ENCODE results near the gene RTCB.
"Not testable (repeated sequence)": the region's sequence is repeated elsewhere in the genome, so short reads cannot be mapped to it uniquely, and the experiment has no call there.

RTCB gene

GRCh38 chr22:32353840-32354239 lies 58.2 kb downstream of the RTCB start:
- Histone ChIP-seq H3K9ac (ENCODE audit: low read depth, low read length, poor library complexity) (no peak overlapping the region), H3K4me1 (ENCODE audit: control insufficient read depth in 2 of 2, insufficient read depth in 1 of 2, low read depth in 1 of 2, low read length in 2 of 2) (peaks cover 6 to 15% of the 10 kb centered on the region in 2 donors), H4K91ac (ENCODE audit: low read depth, low read length, poor library complexity) (no peak overlapping the region), H3K79me1 (ENCODE audit: low read depth, low read length) (peaks cover 3% of the 10 kb centered on the region), H3K36me3 (replicated peaks in 1 of 2; ENCODE audit: control insufficient read depth in 2 of 2, insufficient read depth in 2 of 2, low read length in 2 of 2) (no peaks in the 10 kb centered on the region), H2BK12ac (ENCODE audit: low read length) (peak overlapping the region; percentile 22), H2BK5ac (ENCODE audit: low read length) (peak overlapping the region; percentile 53), H2BK120ac (ENCODE audit: low read depth, low read length) (peak overlapping the region; percentile 68), H3K23ac (ENCODE audit: low read depth, low read length, poor library complexity) (no peak overlapping the region), H3K4ac (ENCODE audit: low read length) (no peak overlapping the region), H2AFZ (ENCODE audit: low read length) (no peak overlapping the region), H3K4me2 (ENCODE audit: insufficient read depth, low read length, poor library complexity, severe bottlenecking) (no peak overlapping the region), H4K8ac (ENCODE audit: low read depth, low read length) (no peak overlapping the region), H3K9me3 (replicated peaks in 1 of 2; ENCODE audit: control insufficient read depth in 2 of 2, insufficient read depth in 1 of 2, low read depth in 1 of 2, low read length in 2 of 2) (no peaks in the 10 kb centered on the region), H3K27ac (replicated peaks; ENCODE audit: low read length) (no peak overlapping the region), H3K14ac (ENCODE audit: low read length) (no peak overlapping the region), H3K4me3 (ENCODE audit: low read length in 2 of 2) (no peak overlapping the region), H2BK15ac (ENCODE audit: low read length) (peak overlapping the region; percentile 99), H3K18ac (ENCODE audit: low read length) (peak overlapping the region; percentile 94), H2AK5ac (ENCODE audit: low read depth, low read length) (peak overlapping the region; percentile 96), H3K27me3 (ENCODE audit: control insufficient read depth in 3 of 3, insufficient read depth in 3 of 3, low read depth in 1 of 3, low read length in 3 of 3) (no peaks in the 10 kb centered on the region)
- DNase-seq (ENCODE audit: low spot score): no peak
- WGBS, 2 donors (ENCODE audit: extremely low coverage in 2 of 2, insufficient read length in 2 of 2, insufficient replicate concordance in 1 of 2): no CpG with 5 or more reads among the region's 19 CpGs

GRCh38 chr22:32353292-32353691 lies 58.8 kb downstream of the RTCB start:
- peak overlapping the region; percentile 96 for H2AK5ac ChIP-seq (ENCODE audit: low read depth, low read length)

DNA sequence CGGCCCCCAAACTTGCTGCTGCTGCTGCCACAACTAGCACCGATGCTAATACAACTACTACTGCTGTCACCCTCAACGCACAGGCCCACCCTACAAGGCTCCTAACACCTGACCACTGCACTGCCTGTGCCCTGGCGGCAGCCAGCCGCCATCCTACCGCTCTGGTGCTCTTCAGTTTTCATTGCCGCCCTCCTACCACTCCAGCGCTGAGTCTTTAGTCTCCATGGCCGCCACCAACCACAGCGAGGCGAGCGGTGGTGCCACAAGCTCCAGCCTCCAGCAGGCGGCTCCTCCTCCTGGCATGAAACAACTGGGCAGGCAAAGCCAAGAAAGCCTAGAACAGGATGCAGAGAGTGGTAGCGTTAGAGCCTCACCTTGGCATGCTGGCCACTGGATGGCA lies 59.4 kb downstream of the RTCB start:
- DNase-seq (ENCODE audit: low spot score): no peak
- H3K27ac ChIP-seq (replicated peaks; ENCODE audit: low read length): no peak overlapping the region
- H3K4ac ChIP-seq (ENCODE audit: low read length): peak overlapping the region; percentile 7
- H3K14ac ChIP-seq (ENCODE audit: low read length): peak overlapping the region; percentile 9
- H2BK5ac ChIP-seq (ENCODE audit: low read length): peak overlapping the region; percentile 3
- H2AK5ac ChIP-seq (ENCODE audit: low read depth, low read length): peak overlapping the region; percentile 96
- peak overlapping the region; percentile 75 for H2BK12ac ChIP-seq (ENCODE audit: low read length)
- peaks cover 3% of the 10 kb centered on the region for H3K79me1 ChIP-seq (ENCODE audit: low read depth, low read length)
- no peak overlapping the region for H2BK120ac ChIP-seq (ENCODE audit: low read depth, low read length)
- H3K9me3 ChIP-seq (replicated peaks in 1 of 2; ENCODE audit: control insufficient read depth in 2 of 2, insufficient read depth in 1 of 2, low read depth in 1 of 2, low read length in 2 of 2): no peaks in the 10 kb centered on the region
- no peak overlapping the region for H3K4me2 ChIP-seq (ENCODE audit: insufficient read depth, low read length, poor library complexity, severe bottlenecking)
- no peaks in the 10 kb centered on the region for H3K27me3 ChIP-seq (ENCODE audit: control insufficient read depth in 3 of 3, insufficient read depth in 3 of 3, low read depth in 1 of 3, low read length in 3 of 3)
- no peak overlapping the region for H3K4me3 ChIP-seq (ENCODE audit: low read length in 2 of 2)
- no CpG with 5 or more reads among the region's 14 CpGs for WGBS, 2 donors (ENCODE audit: extremely low coverage in 2 of 2, insufficient read length in 2 of 2, insufficient replicate concordance in 1 of 2)
- H3K4me1 ChIP-seq (ENCODE audit: control insufficient read depth in 2 of 2, insufficient read depth in 1 of 2, low read depth in 1 of 2, low read length in 2 of 2): peaks cover 8 to 15% of the 10 kb centered on the region in 2 donors
- peak overlapping the region; percentile 94 for H3K18ac ChIP-seq (ENCODE audit: low read length)
- H2AFZ ChIP-seq (ENCODE audit: low read length): no peak overlapping the region
- peak overlapping the region; percentile 89 for H2BK15ac ChIP-seq (ENCODE audit: low read length)
- no peak overlapping the region for H4K91ac ChIP-seq (ENCODE audit: low read depth, low read length, poor library complexity)
- no peak overlapping the region for H3K23ac ChIP-seq (ENCODE audit: low read depth, low read length, poor library complexity)
- H4K8ac ChIP-seq (ENCODE audit: low read depth, low read length): no peak overlapping the region
- no peaks in the 10 kb centered on the region for H3K36me3 ChIP-seq (replicated peaks in 1 of 2; ENCODE audit: control insufficient read depth in 2 of 2, insufficient read depth in 2 of 2, low read length in 2 of 2)
- no peak overlapping the region for H3K9ac ChIP-seq (ENCODE audit: low read depth, low read length, poor library complexity)

More at GRCh38 chr22:32353292-32353691, 58.8 kb downstream of the RTCB start:
- no peak overlapping the region for H3K27ac ChIP-seq (replicated peaks; ENCODE audit: low read length)
- H3K9me3 ChIP-seq (replicated peaks in 1 of 2; ENCODE audit: control insufficient read depth in 2 of 2, insufficient read depth in 1 of 2, low read depth in 1 of 2, low read length in 2 of 2): no peaks in the 10 kb centered on the region
- H3K4me2 ChIP-seq (ENCODE audit: insufficient read depth, low read length, poor library complexity, severe bottlenecking): no peak overlapping the region
- H3K79me1 ChIP-seq (ENCODE audit: low read depth, low read length): peaks cover 3% of the 10 kb centered on the region
- H3K4ac ChIP-seq (ENCODE audit: low read length): peak overlapping the region; percentile 7
- peak overlapping the region; percentile 17 for H4K8ac ChIP-seq (ENCODE audit: low read depth, low read length)
- H3K36me3 ChIP-seq (replicated peaks in 1 of 2; ENCODE audit: control insufficient read depth in 2 of 2, insufficient read depth in 2 of 2, low read length in 2 of 2): no peaks in the 10 kb centered on the region
- no peak overlapping the region for H2AFZ ChIP-seq (ENCODE audit: low read length)
- H4K91ac ChIP-seq (ENCODE audit: low read depth, low read length, poor library complexity): no peak overlapping the region
- peak overlapping the region; percentile 53 for H2BK5ac ChIP-seq (ENCODE audit: low read length)
- peak overlapping the region; percentile 94 for H3K18ac ChIP-seq (ENCODE audit: low read length)
- H2BK120ac ChIP-seq (ENCODE audit: low read depth, low read length): peak overlapping the region; percentile 68
- H3K4me3 ChIP-seq (ENCODE audit: low read length in 2 of 2): no peak overlapping the region
- no CpG with 5 or more reads among the region's 28 CpGs for WGBS, 2 donors (ENCODE audit: extremely low coverage in 2 of 2, insufficient read length in 2 of 2, insufficient replicate concordance in 1 of 2)
- peak overlapping the region; percentile 31 for H3K23ac ChIP-seq (ENCODE audit: low read depth, low read length, poor library complexity)
- DNase-seq (ENCODE audit: low spot score): no peak
- no peak overlapping the region for H3K9ac ChIP-seq (ENCODE audit: low read depth, low read length, poor library complexity)
- peak overlapping the region; percentile 75 for H2BK12ac ChIP-seq (ENCODE audit: low read length)
- H3K4me1 ChIP-seq (ENCODE audit: control insufficient read depth in 2 of 2, insufficient read depth in 1 of 2, low read depth in 1 of 2, low read length in 2 of 2): peaks cover 6 to 15% of the 10 kb centered on the region in 2 donors
- H2BK15ac ChIP-seq (ENCODE audit: low read length): peak overlapping the region; percentile 99
- H3K14ac ChIP-seq (ENCODE audit: low read length): no peak overlapping the region
- H3K27me3 ChIP-seq (ENCODE audit: control insufficient read depth in 3 of 3, insufficient read depth in 3 of 3, low read depth in 1 of 3, low read length in 3 of 3): no peaks in the 10 kb centered on the region

DNA sequence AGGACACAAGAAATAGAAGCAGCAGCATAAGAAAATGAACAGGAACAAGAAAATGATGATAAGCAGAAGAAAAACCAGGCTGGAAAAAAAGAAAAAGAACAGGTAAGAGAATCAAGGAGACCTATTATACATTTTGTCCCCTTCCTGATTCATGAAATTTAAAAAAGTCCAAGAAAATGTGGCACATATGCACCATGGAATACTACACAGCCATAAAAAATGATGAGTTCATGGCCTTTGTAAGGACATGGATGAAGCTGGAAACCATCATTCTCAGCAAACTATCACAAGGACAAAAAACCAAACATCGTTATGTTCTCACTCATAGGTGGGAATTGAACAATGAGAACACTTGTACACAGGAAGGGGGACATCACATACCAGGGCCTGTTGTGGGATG lies 60.2 kb downstream of the RTCB start:
- H3K4me3 ChIP-seq (ENCODE audit: low read length in 2 of 2); H2BK15ac ChIP-seq (ENCODE audit: low read length); H2BK120ac ChIP-seq (ENCODE audit: low read depth, low read length); H3K4me2 ChIP-seq (ENCODE audit: insufficient read depth, low read length, poor library complexity, severe bottlenecking); H3K4ac ChIP-seq (ENCODE audit: low read length); H3K79me1 ChIP-seq (ENCODE audit: low read depth, low read length); H3K9ac ChIP-seq (ENCODE audit: low read depth, low read length, poor library complexity); H2BK12ac ChIP-seq (ENCODE audit: low read length); H3K27me3 ChIP-seq (ENCODE audit: control insufficient read depth in 3 of 3, insufficient read depth in 3 of 3, low read depth in 1 of 3, low read length in 3 of 3); H2AK5ac ChIP-seq (ENCODE audit: low read depth, low read length); H2BK5ac ChIP-seq (ENCODE audit: low read length); H3K9me3 ChIP-seq (replicated peaks in 1 of 2; ENCODE audit: control insufficient read depth in 2 of 2, insufficient read depth in 1 of 2, low read depth in 1 of 2, low read length in 2 of 2); H2AFZ ChIP-seq (ENCODE audit: low read length); H3K23ac ChIP-seq (ENCODE audit: low read depth, low read length, poor library complexity); H3K27ac ChIP-seq (replicated peaks; ENCODE audit: low read length); H3K14ac ChIP-seq (ENCODE audit: low read length); H4K91ac ChIP-seq (ENCODE audit: low read depth, low read length, poor library complexity); DNase-seq (ENCODE audit: low spot score); H4K8ac ChIP-seq (ENCODE audit: low read depth, low read length); H3K36me3 ChIP-seq (replicated peaks in 1 of 2; ENCODE audit: control insufficient read depth in 2 of 2, insufficient read depth in 2 of 2, low read length in 2 of 2); H3K18ac ChIP-seq (ENCODE audit: low read length): not testable (repeated sequence)
- peaks cover 8 to 15% of the 10 kb centered on the region in 2 donors for H3K4me1 ChIP-seq (ENCODE audit: control insufficient read depth in 2 of 2, insufficient read depth in 1 of 2, low read depth in 1 of 2, low read length in 2 of 2)
- no CpG with 5 or more reads among the region's 1 CpG for WGBS, 2 donors (ENCODE audit: extremely low coverage in 2 of 2, insufficient read length in 2 of 2, insufficient replicate concordance in 1 of 2)
